Fibroblast of pulmonary artery (primary cell): ENCODE results near the gene PDE9A.

Source experiments
- DNase-seq: peaks from one replicate; pipeline ENCODE4 v3.0.0-alpha.2; 2010; ENCODE audit warnings: low read depth
- H3K4me3 ChIP-seq: replicated peaks from 2 replicates; pipeline ENCODE4 v1.5.1; 2011; ENCODE audit warnings: low read depth, mild to moderate bottlenecking, control low read depth, low read length, moderate library complexity
- CTCF ChIP-seq: IDR thresholded peaks from 2 replicates; pipeline ENCODE4 v1.5.1; 2011; ENCODE audit warnings: mild to moderate bottlenecking, control low read depth, low read length, inconsistent platforms; ENCODE audit errors: missing control alignments

PDE9A gene

GRCh38 chr21:42722808-42723473 is 69.5 kb downstream of the PDE9A start:
- no peak overlapping the region for H3K4me3 ChIP-seq
- DNase-seq, result no peak
- no peak for TF ChIP-seq CTCF

GRCh38 chr21:42724226-42724920 is 71.0 kb downstream of the PDE9A start:
- no peak for TF ChIP-seq CTCF
- DNase-seq, result peak; percentile 91
- no peak overlapping the region for H3K4me3 ChIP-seq

- DNase-seq, result no peak
- H3K4me3 ChIP-seq, result no peak overlapping the region
- TF ChIP-seq CTCF, result no peak
Measured at GRCh38 chr21:42725416-42725930, 72.1 kb downstream of the PDE9A start.

GRCh38 chr21:42731264-42732032 is 78.0 kb downstream of the PDE9A start:
- no peak for TF ChIP-seq CTCF
- no peak overlapping the region for H3K4me3 ChIP-seq
- no peak for DNase-seq

- no peak for DNase-seq
- no peak for TF ChIP-seq CTCF
- no peak overlapping the region for H3K4me3 ChIP-seq
Measured at GRCh38 chr21:42732033-42732410, 78.6 kb downstream of the PDE9A start.

GRCh38 chr21:42733037-42733627 is 79.7 kb downstream of the PDE9A start:
- DNase-seq, result no peak
- no peak overlapping the region for H3K4me3 ChIP-seq
- no peak for TF ChIP-seq CTCF
